Tibial nerve (tissue), 4 donors: ENCODE data around the gene POMGNT1. TPM values are rescaled to one million over a fixed set of nuclear protein-coding genes. Genes with fewer than 3 reads are reported as not detected.

Experiments
- DNase-seq, 2 donors: peaks; one replicate each; pipeline ENCODE4 v3.0.0-alpha.2; 2019; ENCODE audit warnings: low spot score in 2 of 2
- H3K27ac ChIP-seq, 4 donors: fragments of 200-600 bp; sonication (generic) in 3 of 4; one replicate each; pipeline ENCODE4 v1.5.1; 2017 to 2019; ENCODE audit warnings: mild to moderate bottlenecking in 1 of 4
- H3K27me3 ChIP-seq, 2 donors: fragments of 200-600 bp; sonication (generic) in 1 of 2; one replicate each; pipeline versions ENCODE4 v1.5.1 to v1.6.0; 2017 to 2019
- H3K36me3 ChIP-seq, 3 donors: fragments of 200-600 bp; sonication (generic); one replicate each; pipeline ENCODE4 v1.5.1; 2018 to 2019
- H3K4me1 ChIP-seq, 4 donors: fragments of 200-600 bp; sonication (generic) in 3 of 4; one replicate each; pipeline ENCODE4 v1.5.1; 2017 to 2019
- H3K4me3 ChIP-seq, 4 donors: fragments of 200-600 bp; sonication (generic) in 3 of 4; one replicate each; pipeline ENCODE4 v1.5.1; 2017 to 2019; ENCODE audit warnings: mild to moderate bottlenecking in 1 of 4, moderate library complexity in 1 of 4
- H3K9me3 ChIP-seq, 4 donors: fragments of 200-600 bp; sonication (generic) in 3 of 4; one replicate each; pipeline ENCODE4 v1.5.1; 2017 to 2019
- EP300 ChIP-seq, 2 donors: sonication (generic); formaldehyde crosslinking; IDR thresholded peaks; one replicate each; pipeline ENCODE4 v1.6.1; 2017; ENCODE audit warnings: antibody characterized with exemption in 2 of 2, mild to moderate bottlenecking in 1 of 2
- POLR2A ChIP-seq, 2 donors: fragments of 450-650 bp; IDR thresholded peaks; one replicate each; pipeline ENCODE4 v1.6.1; 2017; ENCODE audit warnings: antibody characterized with exemption in 2 of 2, mild to moderate bottlenecking in 2 of 2, moderate library complexity in 2 of 2
- WGBS, 2 donors: methylation state at CpG; one replicate each; pipeline ENCODE4 v1.1.5; 2018; 5-methylcytosine and 5-hydroxymethylcytosine counted together
- total RNA-seq, 4 donors: library from RNA; depleted of rRNA; stranded (reverse); fragments of >200 nt; gene quantifications; one replicate each; pipeline ENCODE4 v1.1.0, GENCODE V29; 2016
- TF ChIP-seq, protein P1 (sequence below), 5 experiments: fragments of 200-600 bp in 3 of 5; fragments of 450-650 bp in 2 of 5; sonication (generic) in 3 of 5; IDR thresholded peaks; one replicate each; pipeline ENCODE4 v1.5.1; 2016 to 2019; ENCODE audit warnings: antibody characterized with exemption in 5 of 5, mild to moderate bottlenecking in 3 of 5, moderate library complexity in 2 of 5

Gene POMGNT1
- total RNA-seq, 4 donors from 2014 or later: 53.8 to 71.5 (median 62.8) TPM

- WGBS, 2 donors: 71 to 84% methylated on average over 1 of the region's 1 CpG
Measured at GRCh38 chr1:46157916-46158311, 40.3 kb downstream of the POMGNT1 start.

DNA sequence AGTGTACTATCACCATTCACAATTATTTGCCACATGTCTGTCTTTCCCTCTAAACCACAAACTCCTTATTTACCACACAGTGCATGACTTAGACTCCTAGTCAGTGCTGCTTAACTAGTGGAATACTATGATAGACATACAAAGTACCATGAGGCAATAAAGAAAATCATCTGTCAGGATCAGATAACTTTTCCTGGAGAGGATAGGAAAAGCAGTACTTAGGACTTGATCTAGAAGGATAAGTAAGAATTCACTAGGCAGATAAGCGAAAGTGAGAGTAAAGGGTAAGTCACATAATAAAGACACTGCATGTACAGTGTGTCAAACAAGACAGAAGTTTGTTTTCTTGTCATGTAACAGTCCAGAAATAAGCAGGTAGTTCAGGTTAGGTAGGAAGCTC is 44.5 kb downstream of the POMGNT1 start:
- Histone ChIP-seq H3K27me3 (no peaks in the 10 kb centered on the region), H3K36me3 (no peaks in the 10 kb centered on the region), H3K9me3 (no peaks in the 10 kb centered on the region), H3K4me1 (no peaks in the 10 kb centered on the region), H3K4me3 (no peak overlapping the region), H3K27ac (no peak overlapping the region)
- DNase-seq: no peak
- 95 to 98% methylated on average over 1 of the region's 1 CpG for WGBS, 2 donors
- TF ChIP-seq, protein P1, sequence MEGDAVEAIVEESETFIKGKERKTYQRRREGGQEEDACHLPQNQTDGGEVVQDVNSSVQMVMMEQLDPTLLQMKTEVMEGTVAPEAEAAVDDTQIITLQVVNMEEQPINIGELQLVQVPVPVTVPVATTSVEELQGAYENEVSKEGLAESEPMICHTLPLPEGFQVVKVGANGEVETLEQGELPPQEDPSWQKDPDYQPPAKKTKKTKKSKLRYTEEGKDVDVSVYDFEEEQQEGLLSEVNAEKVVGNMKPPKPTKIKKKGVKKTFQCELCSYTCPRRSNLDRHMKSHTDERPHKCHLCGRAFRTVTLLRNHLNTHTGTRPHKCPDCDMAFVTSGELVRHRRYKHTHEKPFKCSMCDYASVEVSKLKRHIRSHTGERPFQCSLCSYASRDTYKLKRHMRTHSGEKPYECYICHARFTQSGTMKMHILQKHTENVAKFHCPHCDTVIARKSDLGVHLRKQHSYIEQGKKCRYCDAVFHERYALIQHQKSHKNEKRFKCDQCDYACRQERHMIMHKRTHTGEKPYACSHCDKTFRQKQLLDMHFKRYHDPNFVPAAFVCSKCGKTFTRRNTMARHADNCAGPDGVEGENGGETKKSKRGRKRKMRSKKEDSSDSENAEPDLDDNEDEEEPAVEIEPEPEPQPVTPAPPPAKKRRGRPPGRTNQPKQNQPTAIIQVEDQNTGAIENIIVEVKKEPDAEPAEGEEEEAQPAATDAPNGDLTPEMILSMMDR (IDR thresholded peaks at IDR 0.05): no peak
- TF ChIP-seq EP300 (IDR thresholded peaks at IDR 0.05) (no peak), POLR2A (IDR thresholded peaks at IDR 0.05) (no peak)

More at GRCh38 chr1:46157916-46158311, 40.3 kb downstream of the POMGNT1 start:
- Histone ChIP-seq H3K4me1 (no peaks in the 10 kb centered on the region), H3K36me3 (no peaks in the 10 kb centered on the region), H3K4me3 (no peak overlapping the region), H3K27ac (no peak overlapping the region), H3K27me3 (no peaks in the 10 kb centered on the region), H3K9me3 (no peaks in the 10 kb centered on the region)
- DNase-seq: no peak
- TF ChIP-seq EP300 (IDR thresholded peaks at IDR 0.05) (no peak), POLR2A (IDR thresholded peaks at IDR 0.05) (no peak)
- TF ChIP-seq, protein P1 (IDR thresholded peaks at IDR 0.05): no peak

- Histone ChIP-seq H3K4me1 (no peaks in the 10 kb centered on the region), H3K27ac (no peak overlapping the region), H3K27me3 (no peaks in the 10 kb centered on the region), H3K4me3 (no peak overlapping the region), H3K9me3 (no peaks in the 10 kb centered on the region), H3K36me3 (no peaks in the 10 kb centered on the region)
- WGBS, 2 donors: 83 to 100% methylated on average over 1 of the region's 1 CpG
- TF ChIP-seq, protein P1 (IDR thresholded peaks at IDR 0.05): no peak
- no peak for TF ChIP-seq EP300 (IDR thresholded peaks at IDR 0.05)
- TF ChIP-seq POLR2A (IDR thresholded peaks at IDR 0.05): no peak
- no peak for DNase-seq
Measured at GRCh38 chr1:46153228-46153627, 45.0 kb downstream of the POMGNT1 start.

DNA sequence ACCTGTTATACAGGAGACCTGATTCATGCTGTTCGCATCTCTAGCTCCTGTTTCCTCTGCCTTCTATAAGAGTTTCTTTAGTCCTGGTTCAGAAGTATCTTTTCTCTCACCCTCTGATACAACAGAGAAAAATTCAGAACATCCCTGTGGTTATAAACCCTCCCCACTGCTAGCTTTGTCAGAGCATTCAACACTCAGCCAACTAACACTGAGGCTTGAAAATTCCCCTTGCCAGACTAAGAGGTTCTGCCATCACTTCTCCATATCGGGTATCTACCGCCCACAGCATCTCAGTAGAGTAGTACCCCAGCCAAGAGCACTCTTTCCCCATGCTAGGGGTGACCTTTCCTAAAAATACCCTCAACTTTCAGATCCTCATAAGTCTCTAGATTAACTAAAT is 46.2 kb downstream of the POMGNT1 start:
- Histone ChIP-seq H3K4me3 (no peak overlapping the region), H3K9me3 (no peaks in the 10 kb centered on the region), H3K27ac (no peak overlapping the region), H3K4me1 (no peaks in the 10 kb centered on the region), H3K36me3 (no peaks in the 10 kb centered on the region), H3K27me3 (no peaks in the 10 kb centered on the region)
- no peak for DNase-seq
- 82 to 93% methylated on average over 3 of the region's 3 CpGs for WGBS, 2 donors
- TF ChIP-seq EP300 (IDR thresholded peaks at IDR 0.05): no peak
- TF ChIP-seq POLR2A (IDR thresholded peaks at IDR 0.05): no peak
- TF ChIP-seq, protein P1 (IDR thresholded peaks at IDR 0.05): no peak

- H3K27ac ChIP-seq: peak overlapping the region in 1 of 4 donors; percentile 64
- H3K27me3 ChIP-seq: no peaks in the 10 kb centered on the region
- H3K4me1 ChIP-seq: no peaks in the 10 kb centered on the region
- 77 to 83% methylated on average over 2 of the region's 2 CpGs for WGBS, 2 donors
- no peaks in the 10 kb centered on the region for H3K9me3 ChIP-seq
- H3K4me3 ChIP-seq: no peak overlapping the region
- TF ChIP-seq EP300 (IDR thresholded peaks at IDR 0.05) (peak; percentile 71 to 81), POLR2A (IDR thresholded peaks at IDR 0.05) (no peak)
- DNase-seq: no peak
- no peaks in the 10 kb centered on the region for H3K36me3 ChIP-seq
Measured at GRCh38 chr1:46150085-46150484, 48.1 kb downstream of the POMGNT1 start.

- Histone ChIP-seq H3K27ac (no peak overlapping the region), H3K4me3 (no peak overlapping the region), H3K27me3 (no peaks in the 10 kb centered on the region), H3K9me3 (no peaks in the 10 kb centered on the region), H3K4me1 (no peaks in the 10 kb centered on the region), H3K36me3 (no peaks in the 10 kb centered on the region)
- TF ChIP-seq, protein P1 (IDR thresholded peaks at IDR 0.05): no peak
- WGBS, 2 donors: 44 to 60% methylated on average over 2 of the region's 2 CpGs
- no peak for DNase-seq
Measured at GRCh38 chr1:46148318-46148717, 49.9 kb downstream of the POMGNT1 start.
